ENCODE data around the gene SHISA7. TPM values are rescaled to one million over a fixed set of nuclear protein-coding genes. Genes with fewer than 3 reads are reported as not detected.

Gene SHISA7
- total RNA-seq, 2 experiments from 2014 or later: not detected

DNA sequence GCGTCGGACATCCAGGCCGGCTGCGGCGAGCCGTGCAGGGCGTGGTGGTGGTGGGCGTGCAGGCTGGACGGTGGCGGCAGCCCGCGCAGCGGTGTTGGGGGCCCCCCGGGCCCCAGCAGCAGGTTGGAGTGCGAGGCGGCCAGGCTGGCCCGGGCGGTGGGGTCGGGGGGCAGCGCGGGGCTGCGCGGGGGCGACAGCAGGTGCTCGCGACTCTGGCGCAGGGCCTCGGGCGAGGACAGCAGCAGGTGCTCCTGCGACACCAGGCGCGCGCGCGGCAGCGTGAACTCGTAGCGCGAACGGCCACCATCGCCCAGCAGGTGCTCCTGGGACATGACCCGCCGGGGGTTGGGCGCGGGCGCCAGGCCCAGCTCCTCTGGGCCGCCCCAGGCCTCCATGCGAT is 9.8 kb downstream of the SHISA7 start:
- intact Hi-C loops (cut with micrococcal nuclease; ENCODE audit: unreplicated experiment): no loop called here
- TF ChIP-seq EZH2phosphoT487 (IDR thresholded peaks at IDR 0.05; ENCODE audit: borderline replicate concordance, low read depth, low read length): no peak
- TF ChIP-seq CTCF (conservative IDR thresholded peaks at IDR 0.05; ENCODE audit: low read length): no peak
- no peaks in the 10 kb centered on the region for H3K4me1 ChIP-seq (ENCODE audit: insufficient read depth, low read length, poor library complexity, severe bottlenecking)
- no peak overlapping the region for H2AFZ ChIP-seq (ENCODE audit: low read length)
- ChIA-PET CTCF (ENCODE audit: unreplicated experiment) (no interaction called here), POLR2A (no interaction called here)
- no peak overlapping the region for H3K27ac ChIP-seq (ENCODE audit: low read depth, low read length, poor library complexity, severe bottlenecking)
- no peaks in the 10 kb centered on the region for H3K36me3 ChIP-seq (ENCODE audit: insufficient read depth, low read length)
- no peaks in the 10 kb centered on the region for H3K79me2 ChIP-seq (ENCODE audit: insufficient read depth, low read depth, low read length)
- no TSS peak for BruUV-seq (replicated peaks)
- H3K9me3 ChIP-seq (ENCODE audit: low read length): no peaks in the 10 kb centered on the region
- DNase-seq (ENCODE audit: low spot score): no peak
- no peaks in the 10 kb centered on the region for H3K9me2 ChIP-seq (ENCODE audit: insufficient read depth, low read length)
- no peak overlapping the region for H3K4me2 ChIP-seq (ENCODE audit: low read length)
- no peak overlapping the region for H3K4me3 ChIP-seq (ENCODE audit: low read depth, low read length, poor library complexity, severe bottlenecking)
- no peaks in the 10 kb centered on the region for H4K20me1 ChIP-seq (ENCODE audit: insufficient read depth, low read length)

DNA sequence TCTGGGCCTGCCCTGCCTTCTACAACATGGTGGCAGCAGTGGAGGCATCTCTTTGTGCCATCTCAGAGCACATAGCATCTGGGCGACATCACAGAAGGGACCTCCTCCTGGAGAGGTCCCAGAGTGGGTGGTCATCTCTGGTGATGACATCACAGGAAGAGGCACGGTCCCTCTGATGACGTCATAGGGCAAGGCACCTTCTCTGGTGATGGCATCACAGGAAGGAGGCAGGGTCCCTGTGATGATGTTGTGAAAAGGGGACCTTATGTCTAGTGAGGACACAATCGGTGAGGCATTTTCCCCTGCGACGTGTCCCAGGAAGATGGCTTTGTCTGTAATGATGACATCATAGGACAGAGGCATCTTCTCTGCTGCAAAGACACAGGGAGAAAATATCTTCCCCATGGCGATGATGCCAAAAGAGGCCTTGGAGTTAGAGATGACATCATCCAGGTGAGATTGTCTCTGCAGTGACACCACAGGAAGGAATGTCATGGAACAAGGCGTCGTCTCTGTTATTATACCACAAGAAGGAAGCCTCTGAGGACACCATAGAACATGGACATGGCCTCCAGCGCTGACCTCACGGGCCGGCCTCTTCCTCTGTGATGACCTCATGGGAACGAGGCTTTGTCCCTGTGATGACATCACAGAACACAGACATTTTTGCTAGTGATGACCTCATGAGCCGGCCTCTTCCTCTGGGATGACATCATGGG is 10.7 kb downstream of the SHISA7 start:
- intact Hi-C loops (cut with micrococcal nuclease; ENCODE audit: unreplicated experiment): no loop called here
- no peaks in the 10 kb centered on the region for H4K20me1 ChIP-seq (ENCODE audit: insufficient read depth, low read length)
- no peaks in the 10 kb centered on the region for H3K9me2 ChIP-seq (ENCODE audit: insufficient read depth, low read length)
- no peak overlapping the region for H3K4me2 ChIP-seq (ENCODE audit: low read length)
- no peak for TF ChIP-seq EZH2phosphoT487 (IDR thresholded peaks at IDR 0.05; ENCODE audit: borderline replicate concordance, low read depth, low read length)
- TF ChIP-seq CTCF (conservative IDR thresholded peaks at IDR 0.05; ENCODE audit: low read length): no peak
- H3K79me2 ChIP-seq (ENCODE audit: insufficient read depth, low read depth, low read length): no peaks in the 10 kb centered on the region
- BruUV-seq (replicated peaks): no TSS peak
- POLR2A ChIA-PET: no interaction called here
- no peaks in the 10 kb centered on the region for H3K9me3 ChIP-seq (ENCODE audit: low read length)
- DNase-seq (ENCODE audit: low spot score): no peak
- H3K4me1 ChIP-seq (ENCODE audit: insufficient read depth, low read length, poor library complexity, severe bottlenecking): no peaks in the 10 kb centered on the region
- no peak overlapping the region for H2AFZ ChIP-seq (ENCODE audit: low read length)
- CTCF ChIA-PET (ENCODE audit: unreplicated experiment): no interaction called here
- no peak overlapping the region for H3K27ac ChIP-seq (ENCODE audit: low read depth, low read length, poor library complexity, severe bottlenecking)
- no peak overlapping the region for H3K4me3 ChIP-seq (ENCODE audit: low read depth, low read length, poor library complexity, severe bottlenecking)
- H3K36me3 ChIP-seq (ENCODE audit: insufficient read depth, low read length): no peaks in the 10 kb centered on the region

- H4K20me1 ChIP-seq (ENCODE audit: insufficient read depth, low read length): no peaks in the 10 kb centered on the region
- no peak overlapping the region for H3K4me2 ChIP-seq (ENCODE audit: low read length)
- no peaks in the 10 kb centered on the region for H3K36me3 ChIP-seq (ENCODE audit: insufficient read depth, low read length)
- no peak overlapping the region for H3K4me3 ChIP-seq (ENCODE audit: low read depth, low read length, poor library complexity, severe bottlenecking)
- ChIA-PET CTCF (ENCODE audit: unreplicated experiment) (no interaction called here), POLR2A (no interaction called here)
- H2AFZ ChIP-seq (ENCODE audit: low read length): no peak overlapping the region
- H3K4me1 ChIP-seq (ENCODE audit: insufficient read depth, low read length, poor library complexity, severe bottlenecking): no peaks in the 10 kb centered on the region
- TF ChIP-seq EZH2phosphoT487 (IDR thresholded peaks at IDR 0.05; ENCODE audit: borderline replicate concordance, low read depth, low read length) (no peak), CTCF (conservative IDR thresholded peaks at IDR 0.05; ENCODE audit: low read length) (no peak)
- intact Hi-C loops (cut with micrococcal nuclease; ENCODE audit: unreplicated experiment): no loop called here
- BruUV-seq (replicated peaks): no TSS peak
- no peaks in the 10 kb centered on the region for H3K9me3 ChIP-seq (ENCODE audit: low read length)
- H3K27ac ChIP-seq (ENCODE audit: low read depth, low read length, poor library complexity, severe bottlenecking): no peak overlapping the region
- no peak for DNase-seq (ENCODE audit: low spot score)
- no peaks in the 10 kb centered on the region for H3K79me2 ChIP-seq (ENCODE audit: insufficient read depth, low read depth, low read length)
- no peaks in the 10 kb centered on the region for H3K9me2 ChIP-seq (ENCODE audit: insufficient read depth, low read length)
Measured at GRCh38 chr19:55431183-55431582, 11.9 kb downstream of the SHISA7 start.
